ENCODE results near the gene GTPBP8. TPM values are rescaled to one million over a fixed set of nuclear protein-coding genes. Genes with fewer than 3 reads are reported as not detected.

GTPBP8 gene
- total and polyA plus RNA-seq, 2 of the 8 experiments (the other 6 are each of a cell fraction or from before 2014, with no cell fraction given): 25.8 to 27.6 TPM

GRCh38 chr3:112976001-112976400 lies 14.8 kb upstream of the GTPBP8 start (continued):
- TF ChIP-seq KDM1A (IDR thresholded peaks at IDR 0.05; ENCODE audit: borderline replicate concordance, low read length) (no peak), RBBP5 (IDR thresholded peaks at IDR 0.05; ENCODE audit: borderline replicate concordance, low read depth, low read length) (no peak), SP2 (IDR thresholded peaks at IDR 0.05; ENCODE audit: low read length) (no peak), EP300 (IDR thresholded peaks at IDR 0.05; ENCODE audit: borderline replicate concordance in 1 of 2, low read depth in 2 of 2, low read length in 2 of 2) (no peak), SIRT6 (IDR thresholded peaks at IDR 0.05; ENCODE audit: low read length) (no peak), CTCF (IDR thresholded peaks at IDR 0.05; ENCODE audit: control extremely low read depth in 1 of 3, insufficient read depth in 1 of 3, low read depth in 1 of 3, low read length in 3 of 3) (no peak), TAF7 (optimal IDR thresholded peaks at IDR 0.05; ENCODE audit: borderline replicate concordance, low read depth, low read length) (no peak), BCL11A (IDR thresholded peaks at IDR 0.05; ENCODE audit: low read depth in 2 of 2, low read length in 2 of 2) (no peak), NANOG (IDR thresholded peaks at IDR 0.05; ENCODE audit: insufficient read depth, low read depth, low read length, poor library complexity, severe bottlenecking) (no peak), PHF8 (conservative IDR thresholded peaks at IDR 0.05; ENCODE audit: low read depth, low read length) (no peak), TEAD4 (IDR thresholded peaks at IDR 0.05; ENCODE audit: low read depth, low read length) (no peak), ASH2L (IDR thresholded peaks at IDR 0.05; ENCODE audit: low read length) (no peak), EZH2 (IDR thresholded peaks at IDR 0.05; ENCODE audit: low read depth, low read length, severe bottlenecking) (no peak), CREB1 (IDR thresholded peaks at IDR 0.05) (no peak)
